ENCODE results near the gene C1orf105.

The C1orf105 gene

GRCh38 chr1:172457479-172458130 lies 37.1 kb downstream of the C1orf105 start:
- no peak for DNase-seq (ENCODE audit: low read depth)

GRCh38 chr1:172460177-172460576 lies 39.7 kb downstream of the C1orf105 start:
- no peak for DNase-seq (ENCODE audit: low read depth)

- DNase-seq (ENCODE audit: low read depth) = no peak
These were observed 40.4 kb downstream of the C1orf105 start for GRCh38 chr1:172460887-172461315.

- no peak for DNase-seq (ENCODE audit: low read depth)
These were observed 45.1 kb downstream of the C1orf105 start for GRCh38 chr1:172465617-172466016.

GRCh38 chr1:172466795-172467407 lies 46.4 kb downstream of the C1orf105 start:
- DNase-seq (ENCODE audit: low read depth) = no peak

- DNase-seq (ENCODE audit: low read depth) = no peak
These were observed 47.0 kb downstream of the C1orf105 start for GRCh38 chr1:172467446-172467845.

- DNase-seq (ENCODE audit: low read depth) = no peak
These were observed 47.8 kb downstream of the C1orf105 start for GRCh38 chr1:172468296-172468695.

GRCh38 chr1:172469717-172470116 lies 49.2 kb downstream of the C1orf105 start:
- no peak for DNase-seq (ENCODE audit: low read depth)

- DNase-seq (ENCODE audit: low read depth) = no peak
These were observed 49.7 kb downstream of the C1orf105 start for GRCh38 chr1:172470149-172470548.

- no peak for DNase-seq (ENCODE audit: low read depth)
These were observed 51.2 kb downstream of the C1orf105 start for GRCh38 chr1:172471666-172472065.

- no peak for DNase-seq (ENCODE audit: low read depth)
These were observed 52.0 kb downstream of the C1orf105 start for GRCh38 chr1:172472495-172472894.

- no peak for DNase-seq (ENCODE audit: low read depth)
These were observed 52.8 kb downstream of the C1orf105 start for GRCh38 chr1:172473302-172473701.

GRCh38 chr1:172473842-172474241 lies 53.4 kb downstream of the C1orf105 start:
- DNase-seq (ENCODE audit: low read depth) = no peak

GRCh38 chr1:172476218-172476811 lies 55.8 kb downstream of the C1orf105 start:
- no peak for DNase-seq (ENCODE audit: low read depth)

GRCh38 chr1:172477216-172477615 lies 56.7 kb downstream of the C1orf105 start:
- no peak for DNase-seq (ENCODE audit: low read depth)

GRCh38 chr1:172477741-172478140 lies 57.3 kb downstream of the C1orf105 start:
- no peak for DNase-seq (ENCODE audit: low read depth)

GRCh38 chr1:172478485-172478884 lies 58.0 kb downstream of the C1orf105 start:
- no peak for DNase-seq (ENCODE audit: low read depth)

GRCh38 chr1:172480431-172480830 lies 59.9 kb downstream of the C1orf105 start:
- DNase-seq (ENCODE audit: low read depth) = no peak

- no peak for DNase-seq (ENCODE audit: low read depth)
These were observed 61.6 kb downstream of the C1orf105 start for GRCh38 chr1:172482044-172482443.

GRCh38 chr1:172483448-172483847 lies 63.0 kb downstream of the C1orf105 start:
- DNase-seq (ENCODE audit: low read depth) = no peak

GRCh38 chr1:172484252-172484651 lies 63.8 kb downstream of the C1orf105 start:
- DNase-seq (ENCODE audit: low read depth) = no peak

GRCh38 chr1:172485626-172486025 lies 65.1 kb downstream of the C1orf105 start:
- no peak for DNase-seq (ENCODE audit: low read depth)

- no peak for DNase-seq (ENCODE audit: low read depth)
These were observed 66.4 kb downstream of the C1orf105 start for GRCh38 chr1:172486805-172487454.

All from activated T-cell treated with anti-CD3 and anti-CD28 coated beads for 48 hours (primary cell).